Left colon (tissue), 2 donors: ENCODE measurements around the gene LIMA1. TPM values are rescaled to one million over a fixed set of nuclear protein-coding genes. Genes with fewer than 3 reads are reported as not detected.
"Not testable (repeated sequence)": the region's sequence is repeated elsewhere in the genome, so short reads cannot be mapped to it uniquely, and the experiment has no call there.

ENCODE experiments used
- ATAC-seq: fragments of 200-7000 bp; cut with Tn5 transposase; one replicate; pipeline ENCODE4 v1.9.1; 2020; ENCODE audit warnings: mild to moderate bottlenecking, moderate library complexity
- DNase-seq, 2 donors: peaks; one replicate each; pipeline ENCODE4 v3.0.0-alpha.2; 2020
- intact Hi-C, 2 donors: fragments of 100-400 bp; cut with DNase I in 1 of 2; cut with micrococcal nuclease in 1 of 2; formaldehyde crosslinking; loops; one replicate each; pipeline versions ENCODE4 v1.11.2 to v1.14.0; 2022; cut with DNase I, micrococcal nuclease
- total RNA-seq, 2 donors: library from RNA; stranded (reverse); fragmentation: NEBNext Ultra II Directional; extraction: Animal tissue kit (Norgen Biotek cat#: 25700); gene quantifications; one replicate each; pipeline ENCODE4 v1.2.1, GENCODE V29; 2021
- donor health status: DM: no; HTN: no; CAD: no.
- donor health status: DM: yes; HTN: yes; CAD: no.

The LIMA1 gene
- total RNA-seq, 2 donors from 2014 or later, result 279 to 296 TPM

DNA sequence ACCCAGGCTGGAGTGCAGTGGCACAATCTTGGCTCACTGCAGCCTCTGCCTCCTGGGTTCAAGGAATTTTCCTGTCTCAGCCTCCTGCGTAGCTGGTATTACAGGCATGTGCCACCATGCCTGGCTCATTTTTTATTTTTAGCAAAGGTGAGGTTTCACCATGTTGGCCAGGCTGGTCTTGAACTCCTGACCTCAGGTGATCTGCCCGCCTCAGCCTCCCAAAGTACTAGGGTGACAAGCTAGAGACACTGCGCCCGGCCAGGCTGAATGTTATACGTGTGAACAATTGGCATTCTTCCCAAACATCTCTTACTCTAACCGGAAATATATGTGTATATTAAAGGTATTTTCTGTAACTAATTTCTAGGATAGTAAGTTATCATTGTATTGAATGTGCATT, 13.2 kb upstream of the LIMA1 start:
- intact Hi-C loops, result no loop called here
- ATAC-seq (no peak), DNase-seq (no peak)

DNA sequence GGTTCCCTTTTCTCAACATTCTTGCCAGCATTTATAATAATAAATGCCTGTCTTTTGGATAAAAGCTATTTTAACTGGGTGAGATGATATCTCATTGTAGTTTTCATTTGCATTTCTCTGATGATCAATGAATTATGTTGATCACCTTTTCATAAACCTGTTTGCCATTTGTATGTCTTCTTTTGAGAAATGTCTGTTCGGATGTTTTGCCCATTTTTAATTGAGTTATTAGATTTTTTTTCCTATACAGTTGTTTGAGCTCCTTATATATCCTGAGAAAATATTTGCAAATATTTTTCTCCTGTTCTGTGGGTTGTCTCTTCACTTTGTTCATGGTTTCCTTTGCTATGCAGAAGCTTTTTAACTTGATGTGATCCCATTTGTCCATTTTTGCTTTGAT, 8.1 kb upstream of the LIMA1 start:
- DNase-seq (no peak), ATAC-seq (no peak)
- intact Hi-C loops, result no loop called here

DNA sequence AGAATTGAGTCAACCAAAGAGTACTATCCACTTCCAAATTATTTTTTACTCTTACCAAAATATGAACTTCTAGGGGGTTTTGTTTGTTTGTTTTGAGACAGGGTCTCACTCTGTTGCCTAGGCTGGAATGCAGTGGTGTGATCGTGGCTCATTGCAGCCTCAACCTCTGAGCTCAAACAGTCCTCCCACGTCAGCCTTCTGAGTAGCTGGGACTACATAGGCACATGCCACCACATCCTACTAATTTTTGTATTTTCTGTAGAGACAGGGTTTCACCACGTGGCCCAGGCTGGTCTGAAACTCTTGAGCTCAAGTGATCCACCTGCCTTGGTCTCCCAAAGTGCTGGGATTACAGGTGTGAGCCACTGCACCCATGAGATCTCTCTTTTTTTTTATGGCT, 7.4 kb upstream of the LIMA1 start:
- DNase-seq, ATAC-seq, intact Hi-C loops: not testable (repeated sequence)

DNA sequence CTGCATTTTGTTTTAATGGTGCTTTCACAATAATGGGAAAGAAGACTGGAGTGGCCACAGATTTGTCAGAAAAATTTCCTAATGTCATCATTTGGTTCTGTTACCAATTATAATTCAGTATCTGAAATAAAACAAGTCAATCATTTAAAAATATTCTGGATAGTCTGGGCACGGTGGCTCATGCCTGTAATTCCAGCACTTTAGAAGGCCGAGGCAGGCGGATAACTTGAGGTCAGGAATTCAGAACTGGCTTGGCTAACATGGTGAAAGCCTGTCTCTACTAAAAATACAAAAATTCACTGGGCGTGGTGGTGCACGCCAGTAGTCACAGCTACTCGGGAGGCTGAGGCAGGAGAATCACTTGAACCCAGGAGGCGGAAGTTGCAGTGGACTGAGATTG, 4.0 kb upstream of the LIMA1 start:
- ATAC-seq (no peak), DNase-seq (no peak)
- intact Hi-C loops, result no loop called here

DNA sequence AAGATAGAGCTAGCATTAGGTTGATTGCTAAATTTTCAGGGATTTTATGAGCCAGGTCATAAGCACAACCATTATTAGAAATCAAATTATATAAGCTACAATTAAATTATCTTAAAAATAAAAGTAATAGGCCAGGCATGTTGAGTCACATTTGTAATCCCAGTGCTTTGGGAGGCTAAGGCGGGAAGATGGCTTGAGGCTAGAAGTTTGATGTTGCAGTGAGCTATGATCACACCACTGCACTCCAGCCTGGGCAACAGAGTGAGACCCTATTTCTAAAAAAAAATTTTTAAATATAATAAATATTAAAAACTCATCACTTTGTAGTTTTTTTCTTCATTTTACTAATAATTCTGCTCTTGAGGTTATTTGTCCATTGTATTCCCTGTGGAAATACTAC, 1.9 kb upstream of the LIMA1 start:
- DNase-seq (no peak), ATAC-seq (no peak)
- intact Hi-C loops, result no loop called here

DNA sequence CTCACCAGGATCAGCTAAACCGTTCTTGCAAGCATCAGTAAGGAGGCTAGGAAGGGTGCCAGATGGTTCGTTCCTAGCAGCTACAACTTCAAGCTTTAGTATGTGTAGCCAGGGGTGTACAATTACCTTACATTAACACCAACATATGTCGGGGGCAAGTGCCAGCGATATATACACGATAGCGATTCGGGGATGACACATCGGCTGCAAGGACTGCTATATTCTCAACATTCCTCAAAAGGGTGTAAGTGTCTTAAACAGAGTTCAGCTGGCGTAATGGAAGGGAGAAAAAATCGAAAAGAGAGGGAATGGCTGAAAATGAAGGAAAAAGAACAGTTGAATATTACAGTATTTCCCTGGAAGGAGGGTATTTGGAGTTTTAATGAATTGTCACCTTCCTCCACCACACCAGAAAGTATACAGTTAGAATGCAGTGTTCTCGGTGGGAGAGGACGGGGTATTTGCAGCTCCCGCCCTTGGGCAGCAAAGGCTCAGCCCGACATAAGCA, 545 bp downstream of the LIMA1 start:
- peak in 1 of 2 donors; percentile 29 for DNase-seq
- intact Hi-C loops, result no loop called here
- ATAC-seq, result peak; percentile 43

DNA sequence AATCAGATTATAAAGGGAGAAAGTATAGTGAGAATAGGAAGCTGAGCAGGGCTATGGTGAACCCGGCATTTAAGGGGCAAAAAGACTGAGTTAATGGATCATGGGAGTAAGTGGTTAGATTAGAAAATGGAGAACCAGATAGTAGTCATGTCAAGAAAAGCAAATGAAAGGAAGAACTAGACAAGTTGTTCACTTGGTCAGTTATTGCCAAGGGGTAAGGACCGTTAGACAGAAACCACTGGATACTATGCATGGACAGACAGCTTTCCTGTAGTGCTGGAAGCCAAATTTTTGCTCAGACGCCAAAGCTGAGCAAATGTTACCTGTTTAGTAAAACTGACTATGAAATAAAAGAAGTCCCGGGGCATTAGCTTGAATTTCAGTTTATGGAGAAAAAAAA, 3.8 kb downstream of the LIMA1 start:
- intact Hi-C loops, result no loop called here
- DNase-seq, result no peak
- no peak for ATAC-seq

DNA sequence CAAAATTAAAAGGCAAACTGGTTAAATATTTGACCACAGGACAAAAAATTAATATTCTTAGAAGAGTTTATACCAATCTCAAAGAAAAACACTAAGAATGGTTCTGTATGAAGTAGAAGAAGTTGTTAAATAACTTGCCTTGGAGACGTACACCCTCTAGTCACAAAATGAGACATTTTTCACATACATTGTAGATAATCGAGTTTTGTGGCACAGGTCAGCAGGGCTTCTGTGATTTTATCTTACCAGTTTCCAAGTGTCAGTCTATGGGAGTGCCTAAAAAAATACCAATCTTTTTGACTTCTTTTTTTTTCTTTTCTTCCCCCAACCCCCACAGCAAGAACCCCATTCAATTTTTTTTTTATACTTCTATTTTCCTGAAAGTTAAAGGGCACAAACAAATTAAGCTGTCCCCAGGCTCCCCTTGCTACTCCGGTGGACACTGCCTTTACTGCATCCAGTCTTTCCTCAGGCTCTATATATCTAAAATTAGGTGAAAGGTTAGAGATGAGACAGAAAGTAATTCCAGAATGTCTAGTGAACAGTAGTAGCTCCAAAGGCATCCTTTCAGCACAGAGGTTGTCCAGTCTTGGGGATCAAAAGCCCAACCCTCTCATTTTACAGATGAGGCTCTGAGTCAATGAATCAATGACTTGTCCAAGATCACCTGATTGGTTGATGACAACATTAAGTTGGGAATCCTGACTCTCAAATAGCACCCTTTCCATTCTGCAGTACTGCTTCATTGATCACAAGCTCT, 6.2 kb downstream of the LIMA1 start:
- ATAC-seq (no peak), DNase-seq (no peak)
- intact Hi-C loops, result no loop called here

DNA sequence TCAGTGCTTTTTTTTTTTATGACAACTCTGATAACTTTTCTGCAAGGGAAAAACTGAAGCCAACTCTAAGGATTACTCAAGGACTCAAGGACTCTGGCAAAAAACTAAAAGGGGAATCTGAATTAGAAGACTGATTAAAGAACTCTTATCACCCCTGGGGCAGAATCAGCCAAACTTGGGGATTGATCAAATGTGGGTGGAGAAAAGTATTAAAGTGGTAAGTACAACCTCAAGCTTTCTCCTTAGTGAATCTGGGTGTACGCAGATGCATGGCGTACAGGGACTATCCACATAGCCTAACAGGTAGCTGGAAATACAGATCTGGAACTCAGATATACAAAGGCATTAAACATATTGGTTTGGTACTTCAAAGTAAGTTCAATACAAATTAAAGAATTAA, 7.3 kb downstream of the LIMA1 start:
- DNase-seq (no peak), ATAC-seq (peak; percentile 29)
- intact Hi-C loops, result no loop called here

DNA sequence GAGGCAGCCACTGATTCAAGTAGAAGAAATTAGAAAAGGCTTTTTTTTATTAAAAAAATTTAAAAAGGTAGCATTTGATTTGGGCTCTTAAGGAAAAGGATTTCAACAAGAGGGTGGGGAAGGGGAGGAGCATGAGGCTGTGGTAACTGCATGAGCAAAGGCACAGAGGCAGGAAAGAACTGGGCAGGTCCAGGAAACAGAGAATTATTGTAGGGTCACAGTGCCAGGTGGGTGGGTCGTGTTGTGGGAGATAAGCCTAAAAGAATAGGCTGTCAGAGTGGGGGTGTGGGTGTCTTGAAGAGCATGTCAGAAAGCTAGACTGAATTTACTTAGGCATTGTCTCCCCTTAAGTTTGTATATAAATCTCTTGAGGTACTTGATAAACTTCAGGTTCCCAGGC, 7.8 kb downstream of the LIMA1 start:
- intact Hi-C loops, result no loop called here
- ATAC-seq (peak; percentile 92), DNase-seq (peak; percentile 83 to 89)

DNA sequence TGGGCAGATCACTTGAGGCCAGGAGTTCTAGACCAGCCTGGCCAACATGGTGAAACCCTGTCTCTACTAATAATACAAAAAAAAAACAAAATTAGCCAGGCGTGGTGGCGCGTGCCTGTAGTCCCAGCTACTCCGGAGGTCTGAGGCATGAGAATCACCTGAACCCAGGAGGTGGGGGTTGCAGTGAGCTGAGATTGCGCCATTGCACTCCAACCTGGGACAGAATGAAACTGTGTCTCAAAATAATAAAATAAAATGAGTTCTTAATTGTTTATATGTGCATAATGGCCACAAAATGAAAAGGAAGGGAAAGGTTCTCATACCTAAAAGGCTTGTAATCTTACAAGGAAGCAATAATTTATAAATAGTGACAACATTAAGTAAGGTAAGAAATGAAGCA, 8.2 kb downstream of the LIMA1 start:
- intact Hi-C loops, DNase-seq: not testable (repeated sequence)
- peak; percentile 47 for ATAC-seq

DNA sequence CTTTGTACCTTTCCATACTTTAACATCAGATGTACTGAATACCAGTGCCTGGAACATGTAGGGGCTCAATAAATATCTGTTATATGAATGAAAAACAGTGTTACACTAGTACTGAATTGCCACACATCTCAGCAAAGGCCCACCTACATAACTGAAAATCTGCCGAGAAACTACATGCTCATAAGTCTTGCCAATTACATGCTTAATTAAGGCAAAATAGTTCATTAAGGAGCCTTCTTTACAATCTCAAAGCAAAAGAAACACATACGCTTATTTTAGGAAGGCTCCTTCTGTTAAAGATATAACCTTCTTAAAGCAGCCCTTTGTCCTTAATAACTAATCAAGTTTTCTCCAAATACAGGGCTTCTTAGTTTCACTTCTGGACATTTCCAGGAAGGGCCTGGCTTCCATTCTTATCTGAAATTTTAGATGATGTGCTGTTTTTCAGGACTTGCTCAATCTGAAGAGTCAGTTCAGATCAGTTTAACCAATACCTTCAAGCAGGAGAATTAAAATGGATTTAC, 11.5 kb downstream of the LIMA1 start:
- intact Hi-C loops, result no loop called here
- no peak for ATAC-seq
- DNase-seq, result no peak

DNA sequence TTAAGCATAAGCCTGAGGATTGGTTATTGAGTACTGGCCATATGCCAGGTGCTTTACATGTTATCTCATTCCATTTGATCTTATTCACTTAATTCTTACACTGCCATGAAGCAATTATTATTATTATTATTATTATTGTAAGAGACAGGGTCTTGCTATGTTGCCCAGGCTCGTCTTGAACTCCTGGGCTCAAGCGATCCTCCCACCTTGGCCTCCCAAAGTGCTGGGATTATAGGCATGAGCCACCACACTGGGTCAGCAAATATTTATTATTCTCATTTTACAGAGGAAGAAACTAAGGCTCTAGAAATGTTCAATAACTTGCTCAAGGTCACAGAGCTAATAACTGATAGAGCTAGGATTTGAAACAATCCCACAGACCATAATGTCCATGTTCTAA, 14.8 kb downstream of the LIMA1 start:
- ATAC-seq (no peak), DNase-seq (no peak)
- intact Hi-C loops, result no loop called here

DNA sequence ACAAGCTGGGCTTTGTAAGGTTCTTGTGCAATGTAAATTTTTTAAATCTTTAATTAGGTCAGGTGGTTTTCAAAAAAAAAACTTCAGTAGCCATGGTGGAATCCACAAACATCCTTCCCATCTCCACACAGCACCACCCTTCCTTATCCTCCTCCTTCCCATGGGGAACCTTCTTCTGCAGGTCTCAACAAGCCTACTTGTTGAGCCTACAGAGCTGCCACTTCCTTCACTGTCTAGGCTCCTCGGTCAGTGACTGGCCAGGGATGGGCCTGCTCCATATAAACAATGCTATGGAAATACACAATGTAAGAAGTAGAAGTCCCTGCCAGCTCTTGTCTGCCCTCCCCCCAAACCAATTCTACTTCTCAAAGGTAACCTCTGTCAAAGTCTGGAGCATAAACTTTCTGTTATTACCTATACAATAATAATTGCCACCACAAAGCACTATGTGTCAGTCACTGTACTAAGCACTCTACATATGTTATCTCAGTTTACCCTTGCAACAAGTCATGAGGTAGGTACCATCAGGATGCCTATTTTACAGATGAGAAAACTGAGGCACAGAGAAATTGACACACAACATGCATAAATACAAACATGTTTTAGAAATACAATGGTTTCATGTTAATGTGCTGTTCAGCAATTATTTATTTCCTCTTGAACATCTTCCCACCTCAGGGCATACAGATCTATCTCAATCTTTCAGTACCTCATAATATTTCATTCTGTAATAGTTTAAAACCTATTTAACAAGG, 17.4 kb downstream of the LIMA1 start:
- intact Hi-C loops, result no loop called here
- ATAC-seq (peak; percentile 52), DNase-seq (no peak)

DNA sequence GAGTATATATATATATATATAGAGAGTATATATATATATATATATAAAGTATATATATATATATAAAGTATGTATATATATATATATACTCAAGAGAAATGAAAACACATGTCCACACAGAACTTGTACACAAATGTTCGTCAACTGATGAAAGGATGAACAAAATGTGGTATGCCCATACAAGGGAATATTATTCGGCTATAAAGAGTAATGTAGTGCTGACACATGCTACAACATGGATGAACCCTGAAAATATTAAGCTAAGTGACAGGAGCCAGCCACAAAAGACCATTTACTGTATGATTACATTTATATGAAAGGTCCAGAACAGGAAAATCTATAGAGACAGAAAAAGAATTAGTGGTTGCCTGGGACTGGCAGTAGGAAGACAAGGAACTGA, 19.5 kb downstream of the LIMA1 start:
- no peak for DNase-seq
- no peak for ATAC-seq
- intact Hi-C loops, result no loop called here

DNA sequence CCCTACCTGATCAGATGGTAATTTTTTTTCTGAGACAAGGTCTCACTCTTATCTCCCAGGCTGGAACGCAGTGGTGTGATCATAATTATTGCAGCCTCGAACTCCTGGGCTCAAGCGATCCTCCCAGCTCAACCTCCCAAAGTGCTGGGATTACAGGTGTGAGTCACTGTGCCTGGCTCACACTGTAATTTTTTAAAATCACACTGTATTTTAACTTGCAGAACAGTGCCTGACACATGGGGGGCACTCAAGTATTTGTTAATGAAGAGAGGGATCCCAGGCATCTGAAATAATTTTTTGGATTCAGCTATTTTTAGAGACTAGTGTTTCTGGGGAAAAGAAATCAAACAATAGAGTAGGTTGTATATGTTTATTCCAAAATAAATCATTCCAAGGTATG, 21.7 kb downstream of the LIMA1 start:
- ATAC-seq, result no peak
- intact Hi-C loops, result no loop called here
- no peak for DNase-seq

DNA sequence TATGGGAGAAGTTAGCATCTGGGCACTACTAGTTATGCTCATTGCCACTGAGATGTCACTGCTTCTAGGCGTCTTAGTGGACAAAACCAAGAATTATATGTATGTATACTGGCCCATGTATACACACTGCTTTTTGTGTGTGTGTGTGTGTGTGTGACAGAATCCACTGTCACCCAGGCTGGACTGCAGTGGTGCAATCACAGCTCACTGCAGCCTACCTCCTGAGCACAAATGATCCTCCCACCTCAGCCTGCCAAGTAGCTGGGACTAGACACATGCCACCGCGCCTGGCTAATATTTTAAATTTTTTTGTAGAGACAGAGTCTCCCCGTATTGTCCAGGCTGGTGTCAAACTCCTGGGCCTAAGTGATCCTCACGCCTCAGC, 25.2 kb downstream of the LIMA1 start:
- ATAC-seq, result peak; percentile 47
- intact Hi-C loops, result no loop called here
- DNase-seq, result peak in 1 of 2 donors; percentile 71

DNA sequence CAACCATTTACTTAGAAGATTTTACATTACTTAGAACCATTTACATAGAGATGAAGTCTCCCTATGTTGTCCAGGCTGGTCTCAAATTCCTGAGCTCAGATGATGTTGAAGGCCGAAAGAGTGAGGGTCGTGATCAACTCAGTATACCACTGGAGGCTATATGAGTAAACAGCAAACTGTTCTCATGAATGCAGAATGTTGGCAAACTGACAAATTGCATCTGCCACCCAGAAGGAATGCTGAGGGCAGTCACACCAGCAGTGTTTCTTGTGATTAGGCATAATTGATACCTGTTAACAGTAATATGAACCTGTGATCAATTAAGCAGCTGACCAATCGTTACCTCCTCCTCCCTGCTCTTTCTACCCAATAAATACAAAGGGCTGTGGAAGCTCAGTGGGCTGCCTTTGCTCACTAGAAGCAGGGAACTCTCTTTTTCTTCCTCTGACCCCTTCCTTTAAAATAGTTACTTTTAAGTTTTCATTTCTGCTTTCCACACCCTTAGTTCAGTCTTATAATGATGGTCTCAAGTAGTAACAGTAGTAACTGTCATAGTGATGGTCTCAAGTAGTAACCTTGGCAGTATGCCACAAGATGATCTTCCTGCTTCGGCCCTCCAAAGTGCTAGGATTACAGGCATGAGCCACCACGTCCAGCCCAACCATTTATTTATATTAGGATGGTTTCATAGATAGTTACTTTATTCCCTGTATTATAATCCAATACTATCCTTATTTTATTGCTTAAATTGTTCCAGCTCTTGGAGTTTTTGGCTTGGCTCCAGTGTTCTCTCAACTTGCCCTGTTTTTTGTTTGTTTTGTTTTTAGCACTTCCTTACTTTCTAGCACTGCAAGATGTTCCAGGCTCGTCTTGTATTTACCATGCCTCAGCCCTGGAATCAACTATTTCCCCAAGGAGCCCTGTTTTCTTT, 25.8 kb downstream of the LIMA1 start:
- DNase-seq (no peak), ATAC-seq (peak; percentile 43)
- intact Hi-C loops, result no loop called here

DNA sequence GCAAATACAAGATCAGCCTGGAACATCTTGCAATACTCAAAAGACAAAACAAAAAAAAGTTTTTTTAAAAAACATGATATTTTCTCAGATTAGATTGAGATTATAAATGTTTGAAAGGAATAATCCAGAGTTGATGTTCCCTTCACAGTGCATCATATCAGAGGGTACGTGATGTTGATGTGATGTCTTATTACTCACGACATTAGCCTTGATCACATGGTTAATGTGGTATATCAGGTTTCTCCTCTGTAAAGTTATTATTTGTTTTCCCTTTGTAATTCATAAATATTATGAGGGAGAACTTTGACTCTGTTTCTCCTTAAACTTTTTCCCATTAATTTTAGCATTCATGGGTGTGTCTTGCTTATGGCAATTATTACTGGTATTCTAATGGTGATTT, 26.6 kb downstream of the LIMA1 start:
- DNase-seq (no peak), ATAC-seq (no peak)
- intact Hi-C loops, result no loop called here
